DND-41 (cell line): Measurements from ENCODE around the gene METTL24.

Experiments used
- EZH2 ChIP-seq: IDR thresholded peaks from 3 replicates; pipeline ENCODE4 v1.6.1; 2012; ENCODE audit warnings: borderline replicate concordance, low read depth, mild to moderate bottlenecking, moderate library complexity, low read length, inconsistent platforms; ENCODE audit not compliant: severe bottlenecking
- TF ChIP-seq, protein P1 (sequence below): IDR thresholded peaks from 2 replicates; pipeline ENCODE4 v1.5.1; 2012; ENCODE audit warnings: borderline replicate concordance, low read length, moderate library complexity, mild to moderate bottlenecking; ENCODE audit not compliant: poor library complexity, severe bottlenecking; ENCODE audit errors: extremely low read depth

DNA sequence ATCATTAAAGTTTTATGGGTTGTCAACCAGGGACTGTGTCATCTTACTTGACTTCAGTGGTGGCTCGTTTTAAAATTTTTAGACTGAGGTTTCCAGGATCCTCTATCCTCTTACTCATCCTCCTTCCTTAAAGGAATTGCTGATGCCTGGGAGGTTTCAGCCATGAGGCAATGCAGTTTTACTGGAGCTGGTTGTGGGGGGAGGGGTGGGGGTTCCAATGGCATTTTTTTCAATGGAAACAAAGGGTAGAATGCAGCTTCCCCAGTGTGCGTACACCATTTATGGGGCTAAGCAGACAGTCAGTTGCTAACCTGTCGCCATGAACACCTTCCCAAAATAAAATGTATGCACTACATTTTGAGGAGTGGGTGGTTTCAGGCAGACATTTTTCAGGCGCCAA is 88.0 kb downstream of the METTL24 start:
- no peak for TF ChIP-seq EZH2
- TF ChIP-seq, protein P1, sequence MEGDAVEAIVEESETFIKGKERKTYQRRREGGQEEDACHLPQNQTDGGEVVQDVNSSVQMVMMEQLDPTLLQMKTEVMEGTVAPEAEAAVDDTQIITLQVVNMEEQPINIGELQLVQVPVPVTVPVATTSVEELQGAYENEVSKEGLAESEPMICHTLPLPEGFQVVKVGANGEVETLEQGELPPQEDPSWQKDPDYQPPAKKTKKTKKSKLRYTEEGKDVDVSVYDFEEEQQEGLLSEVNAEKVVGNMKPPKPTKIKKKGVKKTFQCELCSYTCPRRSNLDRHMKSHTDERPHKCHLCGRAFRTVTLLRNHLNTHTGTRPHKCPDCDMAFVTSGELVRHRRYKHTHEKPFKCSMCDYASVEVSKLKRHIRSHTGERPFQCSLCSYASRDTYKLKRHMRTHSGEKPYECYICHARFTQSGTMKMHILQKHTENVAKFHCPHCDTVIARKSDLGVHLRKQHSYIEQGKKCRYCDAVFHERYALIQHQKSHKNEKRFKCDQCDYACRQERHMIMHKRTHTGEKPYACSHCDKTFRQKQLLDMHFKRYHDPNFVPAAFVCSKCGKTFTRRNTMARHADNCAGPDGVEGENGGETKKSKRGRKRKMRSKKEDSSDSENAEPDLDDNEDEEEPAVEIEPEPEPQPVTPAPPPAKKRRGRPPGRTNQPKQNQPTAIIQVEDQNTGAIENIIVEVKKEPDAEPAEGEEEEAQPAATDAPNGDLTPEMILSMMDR, result no peak
